Esophagus squamous epithelium (tissue), 5 donors: ENCODE results near the gene VRK1. TPM values are rescaled to one million over a fixed set of nuclear protein-coding genes. Genes with fewer than 3 reads are reported as not detected.

ENCODE experiments used
- DNase-seq: peaks from one replicate; lab custom pipeline; 2025; lab: John Stamatoyannopoulos, UW
- H3K27ac ChIP-seq, 4 donors: fragments of 200-600 bp; sonication (generic); one replicate each; pipeline ENCODE4 v1.5.1; 2016 to 2019; ENCODE audit warnings: mild to moderate bottlenecking in 1 of 4
- H3K27me3 ChIP-seq, 4 donors: fragments of 200-600 bp; sonication (generic); 1 replicate in 3 of 4; 2 replicates in 1 of 4; pipeline versions ENCODE4 v1.5.1 to v1.6.0; 2017 to 2021; ENCODE audit warnings: antibody characterized with exemption in 1 of 4
- H3K36me3 ChIP-seq, 3 donors: fragments of 200-600 bp; sonication (generic); one replicate each; pipeline ENCODE4 v1.5.1; 2016 to 2019
- H3K4me1 ChIP-seq, 3 donors: fragments of 200-600 bp; sonication (generic); one replicate each; pipeline ENCODE4 v1.5.1; 2017 to 2019
- H3K4me3 ChIP-seq, 4 donors: fragments of 200-600 bp; sonication (generic); 1 replicate in 3 of 4; 2 replicates in 1 of 4; pipeline ENCODE4 v1.5.1; 2016 to 2019; ENCODE audit warnings: mild to moderate bottlenecking in 2 of 4, moderate library complexity in 1 of 4
- H3K9me3 ChIP-seq, 3 donors: fragments of 200-600 bp; sonication (generic); one replicate each; pipeline ENCODE4 v1.5.1; 2016 to 2019
- CTCF ChIP-seq, 6 experiments: fragments of 450-650 bp in 4 of 6; fragments of 200-600 bp in 2 of 6; sonication (generic) in 2 of 6; IDR thresholded peaks; one replicate each; pipeline ENCODE4 v1.5.1; 2016 to 2019; ENCODE audit warnings: antibody characterized with exemption in 6 of 6, mild to moderate bottlenecking in 4 of 6, moderate library complexity in 4 of 6
- POLR2A ChIP-seq, 4 donors: fragments of 450-650 bp; IDR thresholded peaks; one replicate each; pipeline ENCODE4 v1.6.1; 2017; ENCODE audit warnings: antibody characterized with exemption in 4 of 4, mild to moderate bottlenecking in 4 of 4, moderate library complexity in 3 of 4
- WGBS, 2 donors: methylation state at CpG; one replicate each; pipeline ENCODE4 v1.1.5; 2018; 5-methylcytosine and 5-hydroxymethylcytosine counted together
- intact Hi-C: fragments of 100-400 bp; cut with DNase I; formaldehyde crosslinking; loops from one replicate; pipeline ENCODE4 v1.15.0; 2022
- total RNA-seq, 4 donors: library from RNA; depleted of rRNA; stranded (reverse); fragments of >200 nt; gene quantifications; one replicate each; pipeline ENCODE4 v1.1.0, GENCODE V29; 2016
- donor health status: DM: yes; HTN: yes; CAD: no.

VRK1 gene
- total RNA-seq, 4 donors from 2014 or later: 14.4 to 32.6 (median 25.3) TPM

- H3K4me1 ChIP-seq: peaks cover 0 to 9% (median 0%) of the 10 kb centered on the region in 3 donors
- intact Hi-C loops: no loop called here
- no peak for DNase-seq
- TF ChIP-seq POLR2A (IDR thresholded peaks at IDR 0.05) (no peak), CTCF (IDR thresholded peaks at IDR 0.05) (no peak)
- peaks cover 0 to 5% (median 0%) of the 10 kb centered on the region in 3 donors for H3K36me3 ChIP-seq
- H3K4me3 ChIP-seq: no peak overlapping the region
- no peak overlapping the region for H3K27ac ChIP-seq
- 70 to 74% methylated on average over 5 of the region's 5 CpGs for WGBS, 2 donors
- H3K9me3 ChIP-seq: no peaks in the 10 kb centered on the region
- H3K27me3 ChIP-seq: no peaks in the 10 kb centered on the region
Observed at GRCh38 chr14:96863327-96863985, 66.3 kb downstream of the VRK1 start.

GRCh38 chr14:96863986-96864330 lies 66.8 kb downstream of the VRK1 start:
- no peak for DNase-seq
- intact Hi-C loops: no loop called here
- Histone ChIP-seq H3K27ac (no peak overlapping the region), H3K4me3 (no peak overlapping the region), H3K9me3 (no peaks in the 10 kb centered on the region), H3K27me3 (no peaks in the 10 kb centered on the region), H3K4me1 (peaks cover 0 to 9% (median 0%) of the 10 kb centered on the region in 3 donors), H3K36me3 (peaks cover 0 to 5% (median 0%) of the 10 kb centered on the region in 3 donors)
- WGBS, 2 donors: 93 to 95% methylated on average over 3 of the region's 3 CpGs
- TF ChIP-seq POLR2A (IDR thresholded peaks at IDR 0.05): no peak
- TF ChIP-seq CTCF (IDR thresholded peaks at IDR 0.05): no peak

GRCh38 chr14:96867634-96868033 lies 70.5 kb downstream of the VRK1 start:
- TF ChIP-seq POLR2A (IDR thresholded peaks at IDR 0.05) (no peak), CTCF (IDR thresholded peaks at IDR 0.05) (no peak)
- no peaks in the 10 kb centered on the region for H3K4me1 ChIP-seq
- no peaks in the 10 kb centered on the region for H3K9me3 ChIP-seq
- 89% methylated on average over 3 of the region's 3 CpGs for WGBS, 2 donors
- H3K36me3 ChIP-seq: peaks cover 0 to 13% (median 0%) of the 10 kb centered on the region in 3 donors
- H3K4me3 ChIP-seq: no peak overlapping the region
- no peaks in the 10 kb centered on the region for H3K27me3 ChIP-seq
- intact Hi-C loops: no loop called here
- no peak for DNase-seq
- H3K27ac ChIP-seq: no peak overlapping the region

- H3K9me3 ChIP-seq: no peaks in the 10 kb centered on the region
- TF ChIP-seq POLR2A (IDR thresholded peaks at IDR 0.05) (no peak), CTCF (IDR thresholded peaks at IDR 0.05) (no peak)
- WGBS, 2 donors: 82 to 100% methylated on average over 2 to 4 of the region's 4 CpGs
- no peak overlapping the region for H3K27ac ChIP-seq
- H3K4me3 ChIP-seq: no peak overlapping the region
- H3K27me3 ChIP-seq: no peaks in the 10 kb centered on the region
- intact Hi-C loops: no loop called here
- H3K4me1 ChIP-seq: no peaks in the 10 kb centered on the region
- DNase-seq: no peak
- peaks cover 0 to 19% (median 0%) of the 10 kb centered on the region in 3 donors for H3K36me3 ChIP-seq
Observed at GRCh38 chr14:96874127-96874526, 76.9 kb downstream of the VRK1 start.

- Histone ChIP-seq H3K27ac (no peak overlapping the region), H3K4me1 (no peaks in the 10 kb centered on the region), H3K4me3 (no peak overlapping the region), H3K27me3 (no peaks in the 10 kb centered on the region), H3K9me3 (no peaks in the 10 kb centered on the region), H3K36me3 (peaks cover 0 to 21% (median 0%) of the 10 kb centered on the region in 3 donors)
- no peak for DNase-seq
- intact Hi-C loops: no loop called here
- TF ChIP-seq POLR2A (IDR thresholded peaks at IDR 0.05) (no peak), CTCF (IDR thresholded peaks at IDR 0.05) (no peak)
Observed at GRCh38 chr14:96876747-96877146, 79.6 kb downstream of the VRK1 start.
